HEK293 (cell line): ENCODE results near the gene OR4K1.
A peak's percentile ranks its signal among the peaks of the same experiment; 100 is the strongest.

ENCODE experiments used
- CTCF ChIA-PET: fragments of 350-600 bp; formaldehyde crosslinking; extraction: SDS; loops from one replicate; lab custom pipeline; 2021; ENCODE audit warnings: antibody characterized with exemption; lab: Yijun Ruan, JAX
- POLR2A ChIA-PET: fragments of 300-600 bp; formaldehyde crosslinking; extraction: SDS; loops from one replicate; lab custom pipeline; 2020; ENCODE audit warnings: antibody characterized with exemption, inconsistent platforms; lab: Yijun Ruan, JAX
- H3K27ac ChIP-seq: fragments of 200-500 bp; sonication (Bioruptor generic); 2 replicates; pipeline ENCODE4 v1.5.1; 2014; ENCODE audit warnings: low read depth, low read length, control low read depth, inconsistent platforms; ENCODE audit errors: extremely low read depth
- H3K36me3 ChIP-seq, 2 experiments: fragments of 200-500 bp in 1 of 2; sonication (Bioruptor generic) in 1 of 2; 1 replicate in 1 of 2; 2 replicates in 1 of 2; pipeline ENCODE4 v1.5.1; 2014 to 2017; ENCODE audit warnings: inconsistent platforms in 2 of 2, low read length in 2 of 2; ENCODE audit not compliant: control insufficient read depth in 2 of 2, insufficient read depth in 1 of 2
- H3K4me1 ChIP-seq: fragments of 200-500 bp; sonication (Bioruptor generic); 2 replicates; pipeline ENCODE4 v1.5.1; 2014; ENCODE audit warnings: mild to moderate bottlenecking, low read length, inconsistent platforms; ENCODE audit not compliant: control insufficient read depth, insufficient read depth
- H3K4me3 ChIP-seq: 2 replicates; pipeline ENCODE4 v1.5.1; 2011; ENCODE audit warnings: low read depth, mild to moderate bottlenecking, control low read depth, low read length, moderate library complexity
- H3K9me3 ChIP-seq: fragments of 200-500 bp; sonication (Bioruptor generic); 2 replicates; pipeline ENCODE4 v1.5.1; 2014; ENCODE audit warnings: low read depth, low read length, inconsistent platforms; ENCODE audit not compliant: control insufficient read depth, insufficient read depth
- ATF2 ChIP-seq: fragments of 450-650 bp; formaldehyde crosslinking; IDR thresholded peaks from 2 replicates; pipeline ENCODE4 v1.5.1; 2016; ENCODE audit warnings: missing biosample characterization, missing genetic modification characterization, low read depth
- EGR2 ChIP-seq: fragments of 450-650 bp; formaldehyde crosslinking; IDR thresholded peaks from 2 replicates; pipeline ENCODE4 v1.5.1; 2016; ENCODE audit warnings: low read depth, missing biosample characterization, missing genetic modification characterization
- GLIS1 ChIP-seq: fragments of 450-650 bp; formaldehyde crosslinking; IDR thresholded peaks from 2 replicates; pipeline ENCODE4 v1.5.1; 2016; ENCODE audit warnings: missing biosample characterization, missing genetic modification characterization
- OVOL3 ChIP-seq: fragments of 450-650 bp; formaldehyde crosslinking; IDR thresholded peaks from 2 replicates; pipeline ENCODE4 v1.5.1; 2016; ENCODE audit warnings: missing biosample characterization, missing genetic modification characterization
- RBAK ChIP-seq: fragments of 450-650 bp; formaldehyde crosslinking; IDR thresholded peaks from 2 replicates; pipeline ENCODE4 v1.5.1; 2016; ENCODE audit warnings: missing biosample characterization, missing genetic modification characterization
- TSHZ1 ChIP-seq: fragments of 450-650 bp; formaldehyde crosslinking; IDR thresholded peaks from 2 replicates; pipeline ENCODE4 v1.5.1; 2016; ENCODE audit warnings: missing biosample characterization, missing genetic modification characterization, borderline replicate concordance
- ZBTB26 ChIP-seq: fragments of 450-650 bp; formaldehyde crosslinking; optimal IDR thresholded peaks from 2 replicates; pipeline ENCODE3; 2016; ENCODE audit warnings: missing biosample characterization, mild to moderate bottlenecking, missing genetic modification characterization
- ZNF155 ChIP-seq: fragments of 450-650 bp; formaldehyde crosslinking; IDR thresholded peaks from 2 replicates; pipeline ENCODE4 v1.5.1; 2016; ENCODE audit warnings: missing biosample characterization, missing genetic modification characterization
- ZNF223 ChIP-seq: fragments of 450-650 bp; formaldehyde crosslinking; IDR thresholded peaks from 2 replicates; pipeline ENCODE4 v1.5.1; 2016; ENCODE audit warnings: missing biosample characterization, missing genetic modification characterization
- ZNF549 ChIP-seq: fragments of 450-650 bp; IDR thresholded peaks from 2 replicates; pipeline ENCODE4 v1.5.1; 2018; ENCODE audit warnings: missing biosample characterization, missing genetic modification characterization, mild to moderate bottlenecking, inconsistent platforms, moderate library complexity
- ZNF677 ChIP-seq: fragments of 450-650 bp; IDR thresholded peaks from 2 replicates; pipeline ENCODE4 v1.5.0; 2018; ENCODE audit warnings: missing biosample characterization, mild to moderate bottlenecking, missing genetic modification characterization, moderate library complexity
- ZSCAN5A ChIP-seq: fragments of 450-650 bp; formaldehyde crosslinking; IDR thresholded peaks from 2 replicates; pipeline ENCODE4 v1.5.1; 2016; ENCODE audit warnings: missing biosample characterization, missing genetic modification characterization

Gene OR4K1

GRCh38 chr14:19917955-19918518 is 12.7 kb upstream of the OR4K1 start (continued):
- TF ChIP-seq ZBTB26 (tag by site-specific recombination) (no peak), TSHZ1 (tag by site-specific recombination) (no peak)

GRCh38 chr14:19918553-19919264 is 12.0 kb upstream of the OR4K1 start:
- no peak overlapping the region for H3K27ac ChIP-seq
- no peaks in the 10 kb centered on the region for H3K9me3 ChIP-seq
- no peaks in the 10 kb centered on the region for H3K36me3 ChIP-seq
- no peak overlapping the region for H3K4me3 ChIP-seq
- ChIA-PET CTCF (interaction anchor here (0.6 to 0.8 kb wide), 2 partner anchors 40 to 1830 kb away, joined by 3 read pairs; no protein-coding TSS in a partner anchor), POLR2A (no interaction called here)
- TF ChIP-seq OVOL3 (tag by site-specific recombination) (no peak), EGR2 (tag by site-specific recombination) (no peak), ZNF223 (tag by site-specific recombination) (no peak), ZNF677 (no peak), ATF2 (tag by site-specific recombination) (peak; percentile 63), RBAK (tag by site-specific recombination) (no peak), ZNF549 (no peak), GLIS1 (tag by site-specific recombination) (no peak)
- no peaks in the 10 kb centered on the region for H3K4me1 ChIP-seq

- ChIA-PET POLR2A (no interaction called here), CTCF (interaction anchor here (0.7 kb wide), 1 partner anchor 23 kb away, joined by 3 read pairs; no protein-coding TSS in a partner anchor)
- no peak within 1 kb of the TSS for H3K4me3 ChIP-seq
- no peak within 1 kb of the TSS for H3K27ac ChIP-seq
- H3K4me1 ChIP-seq, result no peaks in the 10 kb centered on the region
- TF ChIP-seq ZSCAN5A, result no peak
- no peak for TF ChIP-seq ZNF155 (tag by site-specific recombination)
- no peaks in the 10 kb centered on the region for H3K9me3 ChIP-seq
- no peaks in the 10 kb centered on the region for H3K36me3 ChIP-seq
These were observed 10.6 kb upstream of the OR4K1 start, which contains the start of gene OR4K5 for GRCh38 chr14:19920021-19920657. TSS of gene OR4K5 (plus strand) at chr14:19920607. CDS start at chr14:19920607, 0 bp downstream.
